ENCODE results near the gene STK35.
A peak's percentile ranks its signal among the peaks of the same experiment; 100 is the strongest.

Gene STK35

GRCh38 chr20:2086177-2086979 is 15.2 kb upstream of the STK35 start:
- no peak overlapping the region for H3K27ac ChIP-seq (ENCODE audit: low read depth, low read length)
- H3K9ac ChIP-seq (ENCODE audit: low read depth, low read length): no peak overlapping the region
- no peak overlapping the region for H3K4me3 ChIP-seq (ENCODE audit: low read length)
- no peaks in the 10 kb centered on the region for H3K36me3 ChIP-seq (ENCODE audit: insufficient read depth, low read length)
- H3K4me1 ChIP-seq (ENCODE audit: insufficient read depth, low read length): peaks cover 20% of the 10 kb centered on the region
- no peaks in the 10 kb centered on the region for H3K9me3 ChIP-seq (ENCODE audit: insufficient read depth, low read depth, low read length)
- H3K27me3 ChIP-seq (ENCODE audit: insufficient read depth, low read length): no peaks in the 10 kb centered on the region
- 89% methylated on average over 11 of the region's 11 CpGs for WGBS

DNA sequence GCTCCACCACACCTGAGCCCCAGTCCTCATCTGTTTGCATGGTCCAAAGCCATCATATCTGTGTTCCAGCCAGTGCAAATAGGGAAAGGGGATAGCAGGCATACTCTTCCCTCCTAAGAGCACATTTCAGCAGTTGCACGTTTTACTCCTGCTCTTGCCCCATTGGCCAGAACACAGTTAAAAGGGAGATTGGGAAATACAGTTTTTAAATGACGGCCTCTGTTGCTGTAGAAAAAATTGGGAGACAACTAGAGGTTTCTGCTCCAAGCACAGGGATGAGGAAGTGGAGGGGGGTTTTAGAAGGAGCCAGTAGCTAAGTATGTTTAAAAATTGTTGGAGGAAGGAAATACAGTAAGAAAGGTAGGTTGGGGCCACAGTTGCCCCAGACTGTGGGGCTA is 14.6 kb upstream of the STK35 start:
- no peaks in the 10 kb centered on the region for H3K36me3 ChIP-seq (ENCODE audit: insufficient read depth, low read length)
- H3K4me3 ChIP-seq (ENCODE audit: low read length): no peak overlapping the region
- no peaks in the 10 kb centered on the region for H3K27me3 ChIP-seq (ENCODE audit: insufficient read depth, low read length)
- no peaks in the 10 kb centered on the region for H3K9me3 ChIP-seq (ENCODE audit: insufficient read depth, low read depth, low read length)
- H3K9ac ChIP-seq (ENCODE audit: low read depth, low read length): no peak overlapping the region
- peaks cover 20% of the 10 kb centered on the region for H3K4me1 ChIP-seq (ENCODE audit: insufficient read depth, low read length)
- H3K27ac ChIP-seq (ENCODE audit: low read depth, low read length): no peak overlapping the region
- 75% methylated on average over 2 of the region's 2 CpGs for WGBS

DNA sequence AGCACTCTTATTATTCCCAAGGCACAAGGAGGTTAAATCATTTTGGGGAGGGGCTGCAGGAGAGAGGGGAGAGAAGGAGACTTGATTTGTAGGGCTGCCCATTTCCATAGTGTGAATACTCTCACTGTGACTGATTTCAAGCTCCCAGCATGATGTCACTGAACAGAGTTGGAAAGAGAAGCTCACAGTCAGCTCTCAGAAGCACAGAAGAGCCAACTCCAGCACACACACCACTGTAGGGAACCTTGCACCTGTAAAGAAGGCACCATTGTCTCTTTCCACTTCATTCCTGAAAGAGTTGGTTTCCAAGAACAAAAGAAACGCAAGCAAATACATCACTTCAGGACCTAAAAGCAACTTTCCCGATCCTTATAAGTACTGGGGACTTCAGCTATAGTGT is 12.7 kb upstream of the STK35 start:
- H3K27me3 ChIP-seq (ENCODE audit: insufficient read depth, low read length): no peaks in the 10 kb centered on the region
- peaks cover 20% of the 10 kb centered on the region for H3K4me1 ChIP-seq (ENCODE audit: insufficient read depth, low read length)
- no peak overlapping the region for H3K9ac ChIP-seq (ENCODE audit: low read depth, low read length)
- H3K36me3 ChIP-seq (ENCODE audit: insufficient read depth, low read length): no peaks in the 10 kb centered on the region
- WGBS: 18% methylated on average over 2 of the region's 2 CpGs
- H3K4me3 ChIP-seq (ENCODE audit: low read length): no peak overlapping the region
- H3K9me3 ChIP-seq (ENCODE audit: insufficient read depth, low read depth, low read length): no peaks in the 10 kb centered on the region
- H3K27ac ChIP-seq (ENCODE audit: low read depth, low read length): peak overlapping the region; percentile 76; the same call in 1 of the 2 replicates

- H3K4me3 ChIP-seq (ENCODE audit: low read length): no peak overlapping the region
- H3K27me3 ChIP-seq (ENCODE audit: insufficient read depth, low read length): no peaks in the 10 kb centered on the region
- peaks cover 20% of the 10 kb centered on the region for H3K4me1 ChIP-seq (ENCODE audit: insufficient read depth, low read length)
- H3K9ac ChIP-seq (ENCODE audit: low read depth, low read length): no peak overlapping the region
- no peaks in the 10 kb centered on the region for H3K9me3 ChIP-seq (ENCODE audit: insufficient read depth, low read depth, low read length)
- 72% methylated on average over 5 of the region's 5 CpGs for WGBS
- no peaks in the 10 kb centered on the region for H3K36me3 ChIP-seq (ENCODE audit: insufficient read depth, low read length)
- H3K27ac ChIP-seq (ENCODE audit: low read depth, low read length): peak overlapping the region; percentile 76; the same call in 1 of the 2 replicates
These were observed 12.2 kb upstream of the STK35 start for GRCh38 chr20:2089447-2089846.

GRCh38 chr20:2093159-2093781 is 8.4 kb upstream of the STK35 start:
- Histone ChIP-seq H3K9me3 (ENCODE audit: insufficient read depth, low read depth, low read length) (no peaks in the 10 kb centered on the region), H3K4me1 (ENCODE audit: insufficient read depth, low read length) (peaks cover 12% of the 10 kb centered on the region), H3K36me3 (ENCODE audit: insufficient read depth, low read length) (no peaks in the 10 kb centered on the region), H3K27me3 (ENCODE audit: insufficient read depth, low read length) (no peaks in the 10 kb centered on the region), H3K9ac (ENCODE audit: low read depth, low read length) (no peak overlapping the region), H3K27ac (ENCODE audit: low read depth, low read length) (no peak overlapping the region), H3K4me3 (ENCODE audit: low read length) (no peak overlapping the region)
- WGBS: 0% methylated on average over 1 of the region's 4 CpGs

DNA sequence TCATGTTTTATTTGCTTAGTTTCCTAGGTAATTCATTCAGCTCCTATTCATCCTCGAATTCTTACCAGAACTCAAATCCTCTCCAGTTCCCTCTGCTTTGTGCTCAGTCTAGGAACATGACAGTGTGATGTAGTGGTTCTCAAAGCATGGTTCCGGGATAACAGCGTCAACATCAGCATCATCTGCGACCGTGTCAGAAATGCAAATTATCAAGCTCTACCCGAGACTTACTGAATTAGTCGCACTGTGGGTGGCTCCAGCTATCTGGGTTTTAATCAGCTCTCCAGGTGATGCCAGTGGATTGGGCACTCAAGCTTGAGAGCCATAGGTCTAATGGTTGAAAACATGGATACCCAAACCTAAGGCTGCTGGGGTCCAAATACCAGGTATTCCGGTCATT is 7.7 kb upstream of the STK35 start:
- Histone ChIP-seq H3K27me3 (ENCODE audit: insufficient read depth, low read length) (no peaks in the 10 kb centered on the region), H3K4me1 (ENCODE audit: insufficient read depth, low read length) (peaks cover 6% of the 10 kb centered on the region), H3K27ac (ENCODE audit: low read depth, low read length) (no peak overlapping the region), H3K9ac (ENCODE audit: low read depth, low read length) (no peak overlapping the region), H3K36me3 (ENCODE audit: insufficient read depth, low read length) (no peaks in the 10 kb centered on the region), H3K9me3 (ENCODE audit: insufficient read depth, low read depth, low read length) (no peaks in the 10 kb centered on the region), H3K4me3 (ENCODE audit: low read length) (no peak overlapping the region)
- WGBS: 65% methylated on average over 7 of the region's 8 CpGs

GRCh38 chr20:2101865-2102584 is 398 bp downstream of the STK35 start:
- Histone ChIP-seq H3K4me1 (ENCODE audit: insufficient read depth, low read length) (peaks cover 26% of the 10 kb centered on the region), H3K36me3 (ENCODE audit: insufficient read depth, low read length) (peaks cover 23% of the 10 kb centered on the region), H3K9ac (ENCODE audit: low read depth, low read length) (peak overlapping the region; percentile 100), H3K27me3 (ENCODE audit: insufficient read depth, low read length) (no peaks in the 10 kb centered on the region), H3K9me3 (ENCODE audit: insufficient read depth, low read depth, low read length) (no peaks in the 10 kb centered on the region), H3K4me3 (ENCODE audit: low read length) (peak overlapping the region; percentile 88), H3K27ac (ENCODE audit: low read depth, low read length) (peak overlapping the region; percentile 100)
- WGBS: under 1% methylated on average over 64 of the region's 64 CpGs

- Histone ChIP-seq H3K9me3 (ENCODE audit: insufficient read depth, low read depth, low read length) (no peaks in the 10 kb centered on the region), H3K27me3 (ENCODE audit: insufficient read depth, low read length) (no peaks in the 10 kb centered on the region), H3K27ac (ENCODE audit: low read depth, low read length) (peak overlapping the region; percentile 100), H3K9ac (ENCODE audit: low read depth, low read length) (peak overlapping the region; percentile 100), H3K4me3 (ENCODE audit: low read length) (peak overlapping the region; percentile 88), H3K4me1 (ENCODE audit: insufficient read depth, low read length) (peaks cover 26% of the 10 kb centered on the region), H3K36me3 (ENCODE audit: insufficient read depth, low read length) (peaks cover 31% of the 10 kb centered on the region)
- WGBS: under 1% methylated on average over 95 of the region's 95 CpGs
These were observed 1.2 kb downstream of the STK35 start for GRCh38 chr20:2102585-2103460.

DNA sequence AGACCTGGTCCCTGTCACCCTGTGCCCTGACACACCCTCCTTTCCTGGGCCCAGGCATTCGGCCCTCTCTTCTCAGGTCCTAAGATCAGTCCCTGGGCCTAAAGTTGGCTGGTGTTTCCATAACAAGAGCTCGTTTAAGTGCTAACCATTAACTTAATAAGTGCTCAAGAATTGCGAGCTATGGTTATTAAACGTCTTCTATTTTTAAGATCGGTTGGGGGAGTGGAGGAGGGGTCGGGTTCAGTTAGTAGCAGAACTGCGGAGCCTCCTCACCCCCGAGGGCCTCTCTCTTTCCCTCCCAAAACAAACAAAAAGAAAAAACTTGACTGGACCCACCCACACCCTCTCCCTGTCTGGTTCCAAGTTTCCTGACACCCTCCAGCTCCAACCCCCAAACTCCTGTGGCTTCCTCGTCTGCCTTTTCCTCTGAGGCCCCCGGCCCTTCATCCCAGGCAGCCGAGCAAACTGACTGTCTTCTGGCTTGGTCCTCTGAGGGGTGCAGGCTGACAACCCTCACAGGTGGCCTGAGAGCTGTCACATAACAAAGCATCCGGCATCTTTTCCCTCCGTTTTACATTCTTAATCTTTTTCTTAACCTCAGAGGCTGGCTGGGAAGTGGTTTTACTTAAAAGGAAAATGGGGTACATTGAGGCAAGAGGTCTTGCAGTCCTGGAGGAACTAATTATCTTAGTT is 2.0 kb downstream of the STK35 start:
- Histone ChIP-seq H3K4me3 (ENCODE audit: low read length) (peak overlapping the region; percentile 88), H3K27me3 (ENCODE audit: insufficient read depth, low read length) (no peaks in the 10 kb centered on the region), H3K9ac (ENCODE audit: low read depth, low read length) (peak overlapping the region; percentile 100), H3K9me3 (ENCODE audit: insufficient read depth, low read depth, low read length) (no peaks in the 10 kb centered on the region), H3K36me3 (ENCODE audit: insufficient read depth, low read length) (peaks cover 35% of the 10 kb centered on the region), H3K27ac (ENCODE audit: low read depth, low read length) (peak overlapping the region; percentile 100; the same call in 1 of the 2 replicates), H3K4me1 (ENCODE audit: insufficient read depth, low read length) (peaks cover 26% of the 10 kb centered on the region)
- WGBS: 9% methylated on average over 10 of the region's 13 CpGs

DNA sequence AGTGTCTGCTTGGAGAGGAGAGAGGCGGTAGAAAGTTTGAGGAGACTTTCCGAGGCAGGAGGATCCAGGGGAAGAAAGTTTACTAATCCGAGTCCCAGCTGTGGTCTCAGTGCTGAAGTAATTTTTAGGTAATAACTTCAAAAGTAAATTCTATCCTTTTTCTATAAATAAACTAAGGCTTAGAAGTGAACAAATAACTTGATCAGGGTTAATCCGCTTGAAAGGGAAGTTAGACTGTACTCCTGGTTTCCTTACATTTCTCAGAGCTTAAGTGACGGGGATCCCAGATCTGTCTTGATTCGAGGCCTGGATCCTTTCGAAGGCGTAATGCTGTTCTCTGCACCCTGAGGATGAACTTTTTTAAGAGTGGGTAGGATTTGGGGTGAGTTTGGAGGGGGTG is 2.6 kb downstream of the STK35 start:
- Histone ChIP-seq H3K9ac (ENCODE audit: low read depth, low read length) (no peak overlapping the region), H3K4me1 (ENCODE audit: insufficient read depth, low read length) (peaks cover 26% of the 10 kb centered on the region), H3K9me3 (ENCODE audit: insufficient read depth, low read depth, low read length) (no peaks in the 10 kb centered on the region), H3K4me3 (ENCODE audit: low read length) (peak overlapping the region; percentile 88), H3K27me3 (ENCODE audit: insufficient read depth, low read length) (no peaks in the 10 kb centered on the region), H3K27ac (ENCODE audit: low read depth, low read length) (no peak overlapping the region), H3K36me3 (ENCODE audit: insufficient read depth, low read length) (peaks cover 37% of the 10 kb centered on the region)
- WGBS: 84% methylated on average over 8 of the region's 8 CpGs
